WTC11 (cell line): Measurements from ENCODE around the gene APOOL. TPM values are rescaled to one million over a fixed set of nuclear protein-coding genes. Genes with fewer than 3 reads are reported as not detected.

Experiments used
- ATAC-seq: fragments of 200-7000 bp; cut with Tn5 transposase; 2 replicates; pipeline ENCODE4 v1.10.0; 2021; ENCODE audit warnings: mild to moderate bottlenecking, moderate library complexity
- CTCF ChIA-PET: fragments of 300-600 bp; sonication (Branson Sonifier 250); formaldehyde crosslinking; loops from one replicate; lab custom pipeline; 2021; ENCODE audit warnings: antibody characterized with exemption; lab: Charles Lee
- POLR2A ChIA-PET: fragments of 350-600 bp; sonication (Branson Sonifier 250); formaldehyde crosslinking; loops from one replicate; lab custom pipeline; 2021; ENCODE audit warnings: antibody characterized with exemption; lab: Charles Lee
- DNase-seq: peaks from one replicate; pipeline ENCODE4 v3.0.0; 2021; ENCODE audit warnings: low spot score
- H3K27ac Mint-ChIP-seq: 2 replicates; pipeline ENCODE4 v1.8.0; 2021; ENCODE audit warnings: mixed read lengths
- H3K27me3 Mint-ChIP-seq: 2 replicates; pipeline ENCODE4 v1.8.0; 2021; ENCODE audit warnings: low read depth, mild to moderate bottlenecking, moderate library complexity, mixed read lengths
- H3K36me3 Mint-ChIP-seq: 2 replicates; pipeline ENCODE4 v1.8.0; 2021; ENCODE audit warnings: mixed read lengths
- H3K4me1 Mint-ChIP-seq: 2 replicates; pipeline ENCODE4 v1.8.0; 2022; ENCODE audit warnings: mixed read lengths
- H3K4me3 Mint-ChIP-seq: 2 replicates; pipeline ENCODE4 v1.8.0; 2021; ENCODE audit warnings: mild to moderate bottlenecking, moderate library complexity, mixed read lengths
- H3K9me3 Mint-ChIP-seq: 2 replicates; pipeline ENCODE4 v1.8.0; 2021; ENCODE audit warnings: mixed read lengths
- AFF4 ChIP-seq: sonication (generic); formaldehyde crosslinking; IDR thresholded peaks from 2 replicates; pipeline ENCODE4 v1.8.1; 2023; ENCODE audit warnings: mild to moderate bottlenecking, missing genetic modification reagents, borderline replicate concordance
- CREB1 ChIP-seq: sonication (generic); formaldehyde crosslinking; IDR thresholded peaks from 2 replicates; pipeline ENCODE4 v1.8.0; 2023; ENCODE audit warnings: mild to moderate bottlenecking, missing genetic modification reagents
- EMX1 ChIP-seq: fragments of 250-450 bp; sonication (Bioruptor Pico); IDR thresholded peaks from 2 replicates; pipeline ENCODE4 v1.8.0; 2021; ENCODE audit warnings: mild to moderate bottlenecking
- ESRRA ChIP-seq: sonication (generic); formaldehyde crosslinking; IDR thresholded peaks from 2 replicates; pipeline ENCODE4 v1.8.1; 2022; ENCODE audit warnings: mild to moderate bottlenecking, missing genetic modification reagents, borderline replicate concordance
- IRF2 ChIP-seq: sonication (generic); formaldehyde crosslinking; IDR thresholded peaks from 2 replicates; pipeline ENCODE4 v1.8.0; 2022; ENCODE audit warnings: low read depth, missing genetic modification reagents, borderline replicate concordance
- JAZF1 ChIP-seq: fragments of 250-450 bp; sonication (Bioruptor Pico); IDR thresholded peaks from 2 replicates; pipeline ENCODE4 v1.9.0; 2021; ENCODE audit warnings: moderate library complexity, mild to moderate bottlenecking, inconsistent platforms
- NR2C2 ChIP-seq: sonication (generic); formaldehyde crosslinking; IDR thresholded peaks from 2 replicates; pipeline ENCODE4 v1.8.0; 2022; ENCODE audit warnings: mild to moderate bottlenecking, missing genetic modification reagents
- NR3C1 ChIP-seq: sonication (generic); formaldehyde crosslinking; conservative IDR thresholded peaks from 2 replicates; pipeline ENCODE4 v1.8.1; 2023; ENCODE audit warnings: low read depth, mild to moderate bottlenecking, missing genetic modification reagents
- OVOL2 ChIP-seq: fragments of 250-450 bp; sonication (Bioruptor Pico); IDR thresholded peaks from 2 replicates; pipeline ENCODE4 v1.9.0; 2021; ENCODE audit warnings: mild to moderate bottlenecking, borderline replicate concordance
- PRRX2 ChIP-seq: fragments of 250-450 bp; sonication (Bioruptor Pico); IDR thresholded peaks from 2 replicates; pipeline ENCODE4 v1.8.0; 2021; ENCODE audit warnings: mild to moderate bottlenecking
- RELA ChIP-seq: sonication (generic); formaldehyde crosslinking; IDR thresholded peaks from 2 replicates; pipeline ENCODE4 v1.8.1; 2022; ENCODE audit warnings: missing genetic modification reagents, mild to moderate bottlenecking, borderline replicate concordance
- SMAD4 ChIP-seq: sonication (generic); formaldehyde crosslinking; IDR thresholded peaks from 2 replicates; pipeline ENCODE4 v1.8.0; 2022; ENCODE audit warnings: mild to moderate bottlenecking, missing genetic modification reagents
- TEAD1 ChIP-seq: sonication (generic); formaldehyde crosslinking; IDR thresholded peaks from 2 replicates; pipeline ENCODE4 v1.8.0; 2022; ENCODE audit warnings: mild to moderate bottlenecking, missing genetic modification reagents
- TEAD4 ChIP-seq: sonication (generic); formaldehyde crosslinking; IDR thresholded peaks from 2 replicates; pipeline ENCODE4 v1.8.0; 2022; ENCODE audit warnings: mild to moderate bottlenecking, missing genetic modification reagents
- ZNF121 ChIP-seq: sonication (generic); formaldehyde crosslinking; IDR thresholded peaks from 2 replicates; pipeline ENCODE4 v1.8.0; 2023; ENCODE audit warnings: missing genetic modification reagents
- ZNF232 ChIP-seq: sonication (generic); formaldehyde crosslinking; IDR thresholded peaks from 2 replicates; pipeline ENCODE4 v1.8.0; 2022; ENCODE audit warnings: mild to moderate bottlenecking, missing genetic modification reagents
- ZNF423 ChIP-seq: fragments of 250-450 bp; sonication (Bioruptor Pico); IDR thresholded peaks from 2 replicates; pipeline ENCODE4 v2.1.2; 2022; ENCODE audit warnings: mild to moderate bottlenecking, moderate library complexity
- ZNF532 ChIP-seq: fragments of 250-450 bp; sonication (Bioruptor Pico); IDR thresholded peaks from 2 replicates; pipeline ENCODE4 v1.9.0; 2021; ENCODE audit warnings: mild to moderate bottlenecking, borderline replicate concordance
- total RNA-seq: library from RNA; stranded (reverse); gene quantifications from 3 replicates; pipeline ENCODE4 v1.2.3, GENCODE V29; 2021
- TF ChIP-seq, protein P1 (sequence below): sonication (generic); formaldehyde crosslinking; IDR thresholded peaks from 2 replicates; pipeline ENCODE4 v1.8.0; 2023; ENCODE audit warnings: missing genetic modification reagents
- TF ChIP-seq, protein P2 (sequence below): sonication (generic); formaldehyde crosslinking; IDR thresholded peaks from 2 replicates; pipeline ENCODE4 v1.8.1; 2023; ENCODE audit warnings: mild to moderate bottlenecking, missing genetic modification reagents

The APOOL gene
- total RNA-seq, 1 experiment from 2014 or later = 14.4 TPM

- ChIA-PET POLR2A (no interaction called here), CTCF (no interaction called here)
- H3K9me3 Mint-ChIP-seq = no peaks in the 10 kb centered on the region
- no peaks in the 10 kb centered on the region; the same call in 1 of the 2 replicates for H3K4me1 Mint-ChIP-seq
- peak overlapping the region; percentile 93 for H3K27ac Mint-ChIP-seq
- H3K4me3 Mint-ChIP-seq = peak overlapping the region; percentile 87
- DNase-seq = no peak
- no peaks in the 10 kb centered on the region for H3K27me3 Mint-ChIP-seq
- TF ChIP-seq NR2C2 (no peak), ZNF121 (CRISPR knock-in tag) (no peak), CREB1 (CRISPR knock-in tag) (no peak), ZNF532 (CRISPR knock-in tag) (no peak), OVOL2 (no peak), ESRRA (CRISPR knock-in tag) (no peak), TEAD1 (no peak), JAZF1 (CRISPR knock-in tag) (no peak), SMAD4 (no peak), ZNF232 (CRISPR knock-in tag) (no peak), ZNF423 (no peak), IRF2 (CRISPR knock-in tag) (no peak), PRRX2 (no peak), RELA (CRISPR knock-in tag) (no peak), EMX1 (CRISPR knock-in tag) (no peak), TEAD4 (no peak), AFF4 (no peak), NR3C1 (CRISPR knock-in tag) (no peak)
- TF ChIP-seq, protein P1, sequence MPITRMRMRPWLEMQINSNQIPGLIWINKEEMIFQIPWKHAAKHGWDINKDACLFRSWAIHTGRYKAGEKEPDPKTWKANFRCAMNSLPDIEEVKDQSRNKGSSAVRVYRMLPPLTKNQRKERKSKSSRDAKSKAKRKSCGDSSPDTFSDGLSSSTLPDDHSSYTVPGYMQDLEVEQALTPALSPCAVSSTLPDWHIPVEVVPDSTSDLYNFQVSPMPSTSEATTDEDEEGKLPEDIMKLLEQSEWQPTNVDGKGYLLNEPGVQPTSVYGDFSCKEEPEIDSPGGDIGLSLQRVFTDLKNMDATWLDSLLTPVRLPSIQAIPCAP (CRISPR knock-in tag) = no peak
- TF ChIP-seq, protein P2, sequence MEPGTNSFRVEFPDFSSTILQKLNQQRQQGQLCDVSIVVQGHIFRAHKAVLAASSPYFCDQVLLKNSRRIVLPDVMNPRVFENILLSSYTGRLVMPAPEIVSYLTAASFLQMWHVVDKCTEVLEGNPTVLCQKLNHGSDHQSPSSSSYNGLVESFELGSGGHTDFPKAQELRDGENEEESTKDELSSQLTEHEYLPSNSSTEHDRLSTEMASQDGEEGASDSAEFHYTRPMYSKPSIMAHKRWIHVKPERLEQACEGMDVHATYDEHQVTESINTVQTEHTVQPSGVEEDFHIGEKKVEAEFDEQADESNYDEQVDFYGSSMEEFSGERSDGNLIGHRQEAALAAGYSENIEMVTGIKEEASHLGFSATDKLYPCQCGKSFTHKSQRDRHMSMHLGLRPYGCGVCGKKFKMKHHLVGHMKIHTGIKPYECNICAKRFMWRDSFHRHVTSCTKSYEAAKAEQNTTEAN (CRISPR knock-in tag) = no peak
- TF ChIP-seq, all 79 proteins: peak for 0
- ATAC-seq = no peak
- H3K36me3 Mint-ChIP-seq = no peaks in the 10 kb centered on the region
Observed at GRCh38 chrX:85004255-85004654, 578 bp downstream of the APOOL start.
